H7 (cell line): ENCODE results near the gene CLEC4E. TPM values are rescaled to one million over a fixed set of nuclear protein-coding genes. Genes with fewer than 3 reads are reported as not detected.
"Not testable (repeated sequence)": the region's sequence is repeated elsewhere in the genome, so short reads cannot be mapped to it uniquely, and the experiment has no call there.

Experiments used
- DNase-seq: peaks from one replicate; pipeline ENCODE4 v3.0.0; 2012
- H3K27me3 ChIP-seq: 2 replicates; pipeline ENCODE4 v1.6.0; 2011; ENCODE audit warnings: mild to moderate bottlenecking, low read length; ENCODE audit not compliant: control insufficient read depth, insufficient read depth
- H3K36me3 ChIP-seq: replicated peaks from 2 replicates; pipeline ENCODE4 v1.5.1; 2011; ENCODE audit warnings: low read length; ENCODE audit not compliant: control insufficient read depth, insufficient read depth
- H3K4me3 ChIP-seq: 2 replicates; pipeline ENCODE4 v1.5.1; 2011; ENCODE audit warnings: low read depth, mild to moderate bottlenecking, control low read depth, low read length, moderate library complexity; ENCODE audit not compliant: insufficient read depth
- total RNA-seq: library from RNA; depleted of rRNA; stranded (reverse); fragments of >200 nt; shearing (Covaris generic); gene quantifications from 2 replicates; pipeline ENCODE4 v1.2.3, GENCODE V29; 2014

Gene CLEC4E
- total RNA-seq, 1 experiment from 2014 or later: 0.07 TPM

- Histone ChIP-seq H3K36me3 (no peaks in the 10 kb centered on the region), H3K27me3 (no peaks in the 10 kb centered on the region), H3K4me3 (no peak overlapping the region)
- no peak for DNase-seq
Observed at GRCh38 chr12:8554451-8555195, 13.9 kb upstream of the CLEC4E start.

- H3K27me3 ChIP-seq: no peaks in the 10 kb centered on the region
- H3K36me3 ChIP-seq: no peaks in the 10 kb centered on the region
- H3K4me3 ChIP-seq: no peak overlapping the region
- DNase-seq: peak; percentile 38
Observed at GRCh38 chr12:8553088-8553627, 12.5 kb upstream of the CLEC4E start.

GRCh38 chr12:8549381-8549780 is 8.7 kb upstream of the CLEC4E start:
- Histone ChIP-seq H3K27me3 (no peaks in the 10 kb centered on the region), H3K36me3 (no peaks in the 10 kb centered on the region), H3K4me3 (no peak overlapping the region)
- DNase-seq: no peak

- Histone ChIP-seq H3K36me3 (no peaks in the 10 kb centered on the region), H3K27me3 (no peaks in the 10 kb centered on the region), H3K4me3 (no peak overlapping the region)
- no peak for DNase-seq
Observed at GRCh38 chr12:8548192-8548591, 7.5 kb upstream of the CLEC4E start.

- DNase-seq: no peak
- H3K36me3 ChIP-seq: no peaks in the 10 kb centered on the region
- H3K27me3 ChIP-seq: no peaks in the 10 kb centered on the region
- H3K4me3 ChIP-seq: no peak overlapping the region
Observed at GRCh38 chr12:8547645-8548044, 6.9 kb upstream of the CLEC4E start.

- DNase-seq: no peak
- H3K27me3 ChIP-seq: no peaks in the 10 kb centered on the region
- H3K4me3 ChIP-seq: no peak overlapping the region
- no peaks in the 10 kb centered on the region for H3K36me3 ChIP-seq
Observed at GRCh38 chr12:8546591-8546990, 5.9 kb upstream of the CLEC4E start.

- Histone ChIP-seq H3K36me3 (no peaks in the 10 kb centered on the region), H3K4me3 (no peak overlapping the region), H3K27me3 (no peaks in the 10 kb centered on the region)
- DNase-seq: peak; percentile 72
Observed at GRCh38 chr12:8544295-8544694, 3.6 kb upstream of the CLEC4E start.

GRCh38 chr12:8541562-8541961 is 857 bp upstream of the CLEC4E start:
- Histone ChIP-seq H3K36me3 (no peaks in the 10 kb centered on the region), H3K4me3 (no peak overlapping the region), H3K27me3 (no peaks in the 10 kb centered on the region)
- DNase-seq: no peak

GRCh38 chr12:8537820-8538219 is 2.9 kb downstream of the CLEC4E start:
- not testable (repeated sequence) for DNase-seq, H3K4me3 ChIP-seq, H3K27me3 ChIP-seq, H3K36me3 ChIP-seq

GRCh38 chr12:8532045-8532444 is 8.7 kb downstream of the CLEC4E start:
- Histone ChIP-seq H3K4me3 (no peak overlapping the region), H3K36me3 (no peaks in the 10 kb centered on the region), H3K27me3 (no peaks in the 10 kb centered on the region)
- no peak for DNase-seq

GRCh38 chr12:8527250-8528130 is 13.2 kb downstream of the CLEC4E start:
- H3K4me3 ChIP-seq: no peak overlapping the region
- peak; percentile 49 for DNase-seq

GRCh38 chr12:8519171-8519570 is 21.5 kb downstream of the CLEC4E start:
- Histone ChIP-seq H3K27me3 (no peaks in the 10 kb centered on the region), H3K4me3 (no peak overlapping the region), H3K36me3 (no peaks in the 10 kb centered on the region)
- DNase-seq: no peak

More at GRCh38 chr12:8527250-8528130, 13.2 kb downstream of the CLEC4E start:
- Histone ChIP-seq H3K27me3 (no peaks in the 10 kb centered on the region), H3K36me3 (no peaks in the 10 kb centered on the region)

GRCh38 chr12:8517971-8518370 is 22.7 kb downstream of the CLEC4E start:
- Histone ChIP-seq H3K27me3 (no peaks in the 10 kb centered on the region), H3K4me3 (no peak overlapping the region), H3K36me3 (no peaks in the 10 kb centered on the region)
- no peak for DNase-seq

- no peak within 1 kb of the TSS for H3K4me3 ChIP-seq
- no peaks in the 10 kb centered on the region for H3K36me3 ChIP-seq
- no peaks in the 10 kb centered on the region for H3K27me3 ChIP-seq
- DNase-seq: no peak
Observed at GRCh38 chr12:8513256-8513655, 27.4 kb downstream of the CLEC4E start, which contains the start of gene CLEC4D. CLEC4D (plus strand) TSS chr12:8513503; CDS start chr12:8513733, 230 bp downstream.
